Measurements from ENCODE around the gene SEPTIN12.
A peak's percentile ranks its signal among the peaks of the same experiment; 100 is the strongest.

SEPTIN12 gene

GRCh38 chr16:4783251-4783950 lies 4.7 kb downstream of the SEPTIN12 start:
- DNase-seq: no peak

DNA sequence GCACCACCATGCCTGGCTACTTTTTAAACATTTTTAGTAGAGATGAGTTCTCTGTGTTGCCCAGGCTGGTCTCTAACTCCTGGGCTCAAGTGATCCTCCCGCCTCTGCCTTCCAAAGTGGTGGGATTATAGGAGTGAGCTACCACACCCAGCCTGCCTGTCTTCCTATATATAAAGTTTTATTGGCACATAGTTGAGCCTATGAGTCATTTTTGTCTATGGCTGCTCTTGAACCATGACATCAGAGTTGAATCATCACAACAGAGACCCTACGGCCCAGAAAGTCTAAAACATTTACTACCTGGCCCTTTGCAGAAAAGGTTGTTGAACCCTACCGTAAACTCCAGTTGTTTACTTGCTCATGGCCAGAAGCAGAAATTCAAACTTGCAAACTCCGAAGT lies 7.9 kb downstream of the SEPTIN12 start:
- DNase-seq: no peak

DNA sequence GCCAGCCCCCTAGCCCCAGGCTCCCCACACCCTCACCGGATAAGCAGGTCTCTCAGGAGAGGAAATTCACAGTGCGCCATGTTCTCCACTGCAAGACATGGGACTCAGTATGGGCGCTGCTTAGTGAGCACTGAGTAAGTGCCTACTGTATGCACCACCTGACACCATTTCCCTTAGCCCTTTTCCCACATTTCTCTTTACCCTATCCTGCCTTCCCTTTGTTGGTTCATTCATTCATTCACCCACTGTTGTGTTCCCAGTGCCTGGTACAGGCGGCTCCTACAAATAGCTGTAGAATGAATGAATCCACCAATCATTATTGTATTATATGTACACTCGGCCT lies 10.1 kb downstream of the SEPTIN12 start:
- no peak for DNase-seq

DNA sequence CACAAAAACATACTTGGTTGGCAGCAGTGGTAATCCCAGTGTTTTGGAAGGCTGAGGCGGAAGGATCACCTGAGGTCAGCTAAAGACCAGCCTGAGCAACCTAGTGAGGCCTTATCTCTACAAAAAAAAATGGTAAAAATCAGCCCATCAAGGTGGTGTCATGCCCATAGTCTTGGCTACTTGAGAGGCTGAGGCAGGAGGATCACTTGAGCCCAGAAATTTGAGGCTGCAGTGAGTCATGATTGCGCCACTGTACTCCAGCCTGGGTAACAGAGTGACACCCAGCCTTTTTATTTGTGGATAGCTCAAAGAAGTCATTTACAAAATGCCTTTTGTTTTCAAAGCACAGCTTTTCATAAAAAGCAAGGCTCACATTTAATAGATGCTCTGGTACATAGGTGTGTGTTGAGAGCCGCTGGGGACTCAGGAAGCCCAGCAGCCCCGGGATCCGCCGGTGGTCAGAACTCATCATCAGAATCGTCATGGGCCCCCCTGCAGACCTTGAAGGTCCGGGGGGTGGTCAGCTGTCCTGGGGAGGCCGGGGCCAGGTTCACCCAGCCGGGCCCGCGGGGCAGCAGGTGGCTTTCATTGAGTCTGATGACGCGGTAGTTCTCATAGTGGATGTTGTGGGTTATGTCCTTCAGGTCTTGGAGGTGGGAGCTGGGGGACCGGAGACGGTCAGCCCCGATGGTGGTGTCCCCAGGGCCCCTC lies 10.7 kb downstream of the SEPTIN12 start:
- DNase-seq: no peak

GRCh38 chr16:4776141-4776705 lies 11.9 kb downstream of the SEPTIN12 start:
- DNase-seq: no peak

GRCh38 chr16:4775005-4775404 lies 13.1 kb downstream of the SEPTIN12 start:
- DNase-seq: no peak

GRCh38 chr16:4772351-4772750 lies 15.8 kb downstream of the SEPTIN12 start:
- no peak for DNase-seq

DNA sequence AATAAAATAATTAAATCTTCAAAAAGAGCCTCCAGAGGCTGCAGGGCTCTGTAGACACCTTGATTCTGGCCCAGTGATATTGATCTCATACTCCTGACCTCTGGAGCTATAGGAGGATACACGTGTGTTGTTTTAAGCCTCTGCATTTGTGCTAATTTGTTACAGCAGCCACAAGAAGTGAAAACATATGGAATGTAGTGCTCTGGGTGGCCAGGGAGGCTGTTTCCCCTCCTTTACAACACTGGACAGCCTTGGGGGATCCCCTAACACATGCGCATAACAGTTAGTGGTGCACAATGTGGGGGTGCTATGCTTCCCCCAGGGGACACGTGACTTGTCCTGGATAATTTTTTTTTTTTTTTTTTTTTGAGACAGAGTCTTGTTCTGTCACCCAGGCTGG lies 16.5 kb downstream of the SEPTIN12 start:
- no peak for DNase-seq

DNA sequence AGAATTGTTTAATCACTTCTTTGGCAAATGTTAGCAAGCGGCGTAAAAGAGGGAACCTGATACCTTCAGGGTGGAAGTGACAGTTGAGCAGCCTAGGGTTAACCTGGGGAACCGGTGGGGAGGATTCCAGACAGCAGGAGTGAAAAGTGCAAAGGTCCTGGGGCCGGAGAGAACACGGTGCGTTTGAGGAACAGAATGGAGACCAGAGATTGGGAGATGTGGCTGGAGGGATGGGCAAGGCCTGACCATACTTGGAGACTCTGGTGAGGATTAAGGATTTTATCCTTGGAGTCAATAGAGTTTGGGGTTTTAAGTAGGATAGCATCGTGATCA lies 18.9 kb downstream of the SEPTIN12 start:
- peak; percentile 25 for DNase-seq

DNA sequence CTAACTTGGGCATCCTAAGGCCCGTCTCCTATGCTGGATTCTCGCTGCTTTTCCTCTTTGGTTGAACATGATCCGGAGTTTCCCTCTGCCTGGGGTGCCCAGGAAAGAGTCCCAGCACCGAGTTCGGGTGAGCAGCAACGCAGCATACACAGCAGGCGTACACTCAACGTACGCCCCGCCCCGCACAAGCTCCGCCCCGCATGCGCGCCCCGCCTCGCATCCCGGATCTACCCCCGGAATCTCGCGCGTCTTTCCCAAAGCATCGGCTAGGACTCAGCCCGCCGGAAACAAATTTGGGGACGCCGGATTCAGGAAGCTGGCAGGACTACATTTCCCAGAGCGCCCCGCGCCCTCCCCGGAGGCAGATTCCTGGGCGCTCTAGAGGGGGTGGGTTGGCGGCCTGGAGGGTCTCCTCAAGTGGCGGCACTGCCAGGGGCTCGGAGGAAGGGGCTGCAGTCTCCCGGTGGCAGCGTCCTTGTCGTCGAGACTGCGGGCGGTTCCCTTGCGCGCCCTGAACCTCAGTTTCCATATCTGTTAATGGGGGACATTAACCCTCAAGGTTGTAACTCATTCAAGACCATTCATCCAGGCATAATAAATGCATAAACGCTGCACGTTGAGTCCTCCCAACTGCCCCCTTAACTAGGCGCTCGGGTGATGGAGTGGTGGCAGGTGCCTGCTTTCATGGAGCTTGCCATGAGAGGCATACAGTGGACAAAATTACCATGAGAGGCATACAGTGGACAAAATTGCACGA lies 19.4 kb downstream of the SEPTIN12 start:
- peak; percentile 96 for DNase-seq

DNA sequence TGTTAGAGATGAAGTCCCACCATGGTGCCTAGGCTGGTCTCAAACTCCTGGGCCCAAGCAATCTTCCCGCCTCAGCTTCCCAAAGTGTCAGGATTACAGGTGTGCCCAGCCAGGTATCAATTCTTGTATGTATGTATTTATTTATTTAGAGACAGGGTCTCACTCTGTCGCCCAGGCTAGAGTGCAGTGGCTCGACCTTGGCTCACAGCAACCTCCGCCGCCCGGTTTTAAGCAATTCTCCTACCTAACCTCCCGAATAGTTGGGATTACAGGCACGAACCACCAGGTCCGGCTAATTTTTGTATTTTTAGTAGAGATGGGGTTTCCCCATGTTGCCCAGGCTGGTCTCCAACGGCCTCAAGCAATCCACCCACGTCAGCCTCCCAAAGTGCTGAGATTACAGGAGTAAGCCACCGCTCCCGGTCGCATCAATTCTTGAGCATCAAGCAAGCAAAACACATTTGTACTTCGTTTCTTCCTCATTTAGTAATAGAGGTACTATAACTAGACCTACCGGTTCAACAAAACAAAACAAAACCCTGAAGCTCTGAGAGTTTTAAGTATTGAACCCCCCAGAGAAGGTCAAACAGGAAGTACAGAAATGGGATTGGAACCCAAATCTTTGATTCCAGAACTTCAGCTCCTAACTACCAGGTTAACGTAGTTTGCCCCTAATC lies 20.1 kb downstream of the SEPTIN12 start:
- no peak for DNase-seq

DNA sequence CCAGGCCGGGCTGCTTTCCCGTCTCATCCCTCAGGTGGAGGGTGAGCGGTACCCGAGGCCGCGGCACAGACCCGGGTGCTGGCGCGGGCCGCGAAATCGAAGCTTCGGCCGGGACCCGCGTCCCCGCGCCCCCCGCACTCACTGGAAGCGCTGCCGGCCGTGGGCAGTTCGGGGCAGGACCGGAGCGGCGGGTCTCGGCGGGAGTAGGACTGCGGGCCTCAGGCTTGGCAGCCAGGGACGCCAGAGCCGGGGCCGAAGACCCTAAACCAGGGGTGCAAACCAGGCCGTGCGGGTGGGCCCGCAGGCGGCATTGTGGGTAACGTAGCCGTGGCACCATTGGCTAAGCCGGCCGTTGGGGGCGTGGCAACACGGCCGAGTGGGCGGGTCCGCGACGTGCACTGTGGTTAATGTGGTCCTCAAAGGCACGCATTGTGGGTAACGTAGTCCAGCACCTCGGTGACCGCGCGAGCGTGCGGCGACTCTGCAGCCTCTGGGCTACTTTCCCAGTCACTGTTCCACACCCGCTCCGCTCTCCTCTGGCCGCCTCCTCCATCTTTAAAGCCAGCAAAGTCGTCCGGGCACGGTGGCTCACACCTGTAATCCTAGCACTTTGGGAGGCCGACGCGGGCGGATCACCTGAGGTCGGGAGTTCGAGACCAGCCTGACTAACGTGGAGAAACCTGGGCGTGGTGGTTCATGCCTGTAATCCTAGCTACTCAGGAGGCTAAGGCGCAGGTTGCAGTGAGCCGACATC lies 21.1 kb downstream of the SEPTIN12 start, which contains the start of gene ZNF500:
Gene ZNF500, minus strand, starts transcription at position 288 of the 754 bp plus-strand sequence. CDS start 1,184 bp downstream, outside the sequence.
- DNase-seq: peak; percentile 93

DNA sequence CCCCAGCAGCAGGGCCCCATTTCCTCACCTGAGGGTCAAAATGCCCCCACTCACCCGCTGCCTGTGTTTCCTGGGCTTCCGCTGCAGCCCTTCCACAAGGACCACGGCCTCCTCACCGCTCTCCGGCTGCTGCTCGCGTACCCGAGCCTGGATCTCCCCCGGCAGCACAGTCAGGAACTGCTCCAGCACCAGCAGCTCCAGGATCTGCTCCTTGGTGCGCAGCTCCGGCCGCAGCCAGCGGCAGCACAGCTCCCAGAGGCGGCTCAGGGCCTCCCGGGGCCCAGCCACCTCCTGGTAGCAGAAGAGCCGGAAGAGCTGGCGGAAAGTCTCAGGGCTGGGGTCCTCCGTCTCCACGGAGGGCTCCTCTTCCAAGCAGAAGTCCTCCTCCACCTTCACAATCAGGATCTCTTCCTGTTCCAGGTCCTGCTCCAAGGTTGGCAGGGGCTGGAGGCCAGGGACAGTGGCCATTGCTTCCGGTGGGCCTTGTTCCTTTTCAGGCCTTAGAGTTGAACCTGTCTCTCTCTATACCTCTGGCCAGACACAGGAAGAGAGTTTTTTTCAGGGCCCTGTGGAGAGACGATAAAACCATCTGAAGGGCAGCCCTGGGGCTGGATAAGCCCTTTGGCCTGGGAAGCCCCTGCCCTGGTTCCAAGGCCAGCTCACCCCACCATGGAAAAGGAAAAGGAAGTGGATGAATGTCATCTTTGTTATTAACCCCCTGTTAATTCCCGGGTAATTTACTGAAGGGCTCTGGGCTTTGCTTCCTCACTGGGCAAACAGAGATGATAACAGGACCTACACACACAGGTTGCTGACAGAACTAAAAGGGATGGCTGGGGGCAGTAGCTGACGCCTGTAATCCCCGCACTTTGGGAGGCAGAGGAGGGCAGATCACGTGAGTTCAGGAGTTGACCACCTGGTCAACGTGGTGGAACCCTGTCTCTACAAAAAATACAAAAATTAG lies 22.4 kb downstream of the SEPTIN12 start:
- no peak for DNase-seq

- no peak for DNase-seq
Measured at GRCh38 chr16:4763791-4764190, 24.4 kb downstream of the SEPTIN12 start.

- no peak for DNase-seq
Measured at GRCh38 chr16:4762205-4762604, 25.9 kb downstream of the SEPTIN12 start.

DNA sequence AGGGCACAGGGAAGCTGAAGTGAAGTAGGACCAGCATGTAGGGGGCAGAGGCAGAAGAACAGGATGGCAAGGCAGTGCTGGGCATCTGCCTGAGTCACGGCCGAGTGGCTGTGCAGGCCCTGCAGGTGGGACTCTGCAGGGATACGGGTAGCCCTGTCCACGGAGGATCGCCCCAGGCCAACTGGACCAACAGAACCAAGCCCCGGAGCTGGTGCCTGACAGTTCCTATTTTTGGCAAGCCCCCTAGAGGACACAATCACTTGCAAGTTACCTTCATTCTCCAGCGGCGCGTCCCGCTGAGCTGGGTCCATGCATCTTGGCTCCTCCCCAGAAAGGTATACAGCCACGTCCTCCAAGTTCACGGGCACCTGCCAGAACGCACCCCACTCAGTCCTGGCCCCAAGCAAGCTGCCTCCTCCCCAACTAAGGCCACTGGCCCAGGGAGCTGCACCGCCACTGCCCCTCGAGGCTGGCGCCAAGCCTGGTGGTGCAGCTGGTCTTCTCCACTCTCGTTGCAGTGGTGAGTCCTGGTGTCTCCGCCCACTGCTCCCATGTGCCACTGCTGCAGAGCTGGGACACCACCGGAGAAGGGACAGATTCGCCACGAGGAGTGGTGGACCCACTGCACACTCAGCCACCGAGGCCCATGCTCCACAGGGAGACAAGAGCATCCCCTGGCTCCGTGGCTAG lies 27.8 kb downstream of the SEPTIN12 start:
- no peak for DNase-seq

- no peak for DNase-seq
Measured at GRCh38 chr16:4755687-4756086, 32.5 kb downstream of the SEPTIN12 start.

GRCh38 chr16:4754865-4755264 lies 33.3 kb downstream of the SEPTIN12 start:
- DNase-seq: no peak

- DNase-seq: no peak
Measured at GRCh38 chr16:4753227-4753626, 34.9 kb downstream of the SEPTIN12 start.

- no peak for DNase-seq
Measured at GRCh38 chr16:4752351-4753100, 35.6 kb downstream of the SEPTIN12 start.
